GM12872 (cell line): Measurements from ENCODE around the gene ATF6.

ENCODE experiments used
- CTCF ChIP-seq: IDR thresholded peaks from 3 replicates; pipeline ENCODE4 v1.5.1; 2011; ENCODE audit warnings: low read depth, mild to moderate bottlenecking, low read length, moderate library complexity; ENCODE audit not compliant: insufficient read depth

ATF6 gene, protein sequence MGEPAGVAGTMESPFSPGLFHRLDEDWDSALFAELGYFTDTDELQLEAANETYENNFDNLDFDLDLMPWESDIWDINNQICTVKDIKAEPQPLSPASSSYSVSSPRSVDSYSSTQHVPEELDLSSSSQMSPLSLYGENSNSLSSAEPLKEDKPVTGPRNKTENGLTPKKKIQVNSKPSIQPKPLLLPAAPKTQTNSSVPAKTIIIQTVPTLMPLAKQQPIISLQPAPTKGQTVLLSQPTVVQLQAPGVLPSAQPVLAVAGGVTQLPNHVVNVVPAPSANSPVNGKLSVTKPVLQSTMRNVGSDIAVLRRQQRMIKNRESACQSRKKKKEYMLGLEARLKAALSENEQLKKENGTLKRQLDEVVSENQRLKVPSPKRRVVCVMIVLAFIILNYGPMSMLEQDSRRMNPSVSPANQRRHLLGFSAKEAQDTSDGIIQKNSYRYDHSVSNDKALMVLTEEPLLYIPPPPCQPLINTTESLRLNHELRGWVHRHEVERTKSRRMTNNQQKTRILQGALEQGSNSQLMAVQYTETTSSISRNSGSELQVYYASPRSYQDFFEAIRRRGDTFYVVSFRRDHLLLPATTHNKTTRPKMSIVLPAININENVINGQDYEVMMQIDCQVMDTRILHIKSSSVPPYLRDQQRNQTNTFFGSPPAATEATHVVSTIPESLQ

DNA sequence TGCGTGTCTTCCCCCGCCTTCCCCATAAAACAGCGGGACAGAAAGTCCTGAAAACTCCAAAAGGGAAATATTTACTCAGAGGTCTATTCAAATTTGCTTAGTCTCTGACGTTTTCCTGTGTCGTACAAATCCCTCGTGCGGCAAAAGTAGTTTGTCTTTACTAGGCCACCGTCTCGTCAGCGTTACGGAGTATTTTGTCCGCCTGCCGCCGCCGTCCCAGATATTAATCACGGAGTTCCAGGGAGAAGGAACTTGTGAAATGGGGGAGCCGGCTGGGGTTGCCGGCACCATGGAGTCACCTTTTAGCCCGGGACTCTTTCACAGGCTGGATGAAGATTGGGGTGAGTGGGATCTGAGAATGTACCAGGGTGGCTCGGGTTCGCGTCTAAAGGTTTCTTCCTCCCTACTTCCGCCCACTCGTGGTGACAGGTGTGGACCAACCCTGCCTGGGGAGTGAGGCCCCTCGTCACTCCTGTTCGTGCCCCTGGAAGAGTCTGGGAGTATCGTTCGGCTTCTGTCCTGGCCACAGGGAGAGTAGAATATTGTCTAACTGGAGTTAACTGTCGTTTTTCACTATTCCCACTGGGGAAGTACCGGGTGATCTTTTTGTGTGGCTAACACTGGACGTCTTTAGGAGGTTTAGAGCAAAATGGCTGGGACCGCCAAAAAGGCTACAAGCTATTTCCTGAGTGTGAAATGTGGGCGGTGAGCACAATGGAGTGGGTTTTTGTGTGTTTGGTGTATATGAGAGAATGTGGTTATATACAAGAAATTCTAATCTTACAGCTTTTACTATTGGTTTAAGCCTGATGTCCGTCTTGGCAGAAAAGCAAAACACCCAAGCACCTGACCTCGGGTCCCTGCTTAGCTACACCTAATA lies at the start of gene ATF6:
Gene ATF6 (plus strand): TSS at position 219 of the 880 bp plus-strand sequence. CDS start 41 bp downstream, at position 260.
- no peak for TF ChIP-seq CTCF

DNA sequence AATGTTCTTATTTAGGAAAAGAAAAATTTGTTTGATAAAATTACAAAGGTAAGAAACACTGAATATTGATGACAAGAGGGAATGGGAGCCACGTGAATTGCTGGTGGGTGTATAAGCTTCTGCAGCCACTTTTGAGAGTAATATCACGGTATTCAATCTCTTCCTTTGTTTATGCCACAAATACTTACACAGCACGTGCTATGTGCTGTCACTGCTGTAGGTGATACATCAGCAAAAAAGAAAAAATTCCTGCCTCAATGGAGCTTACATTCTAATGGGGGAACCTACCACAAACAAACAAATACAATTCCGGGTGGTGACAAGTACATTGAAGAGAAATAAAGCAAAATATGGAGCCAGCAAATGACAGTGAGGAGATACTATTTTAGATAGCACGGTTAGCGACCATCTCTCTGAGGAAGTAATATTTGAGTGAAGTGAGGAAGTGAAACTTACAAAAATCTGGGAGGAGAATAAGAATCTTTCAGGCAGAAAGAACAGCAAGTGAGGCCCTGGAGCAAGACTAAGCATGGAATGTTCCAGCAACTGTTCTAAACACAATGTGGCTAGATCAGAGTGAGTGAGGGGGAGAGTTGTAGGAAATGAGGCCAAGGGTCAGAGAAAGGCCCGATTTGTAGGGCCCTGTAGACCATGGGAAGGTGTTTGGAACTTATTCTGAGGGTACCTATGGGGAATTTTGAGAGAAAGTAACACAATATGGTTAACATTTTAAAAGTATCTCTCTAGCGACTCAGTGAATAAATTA lies 47.4 kb upstream of the ATF6 start:
- TF ChIP-seq CTCF, result no peak

DNA sequence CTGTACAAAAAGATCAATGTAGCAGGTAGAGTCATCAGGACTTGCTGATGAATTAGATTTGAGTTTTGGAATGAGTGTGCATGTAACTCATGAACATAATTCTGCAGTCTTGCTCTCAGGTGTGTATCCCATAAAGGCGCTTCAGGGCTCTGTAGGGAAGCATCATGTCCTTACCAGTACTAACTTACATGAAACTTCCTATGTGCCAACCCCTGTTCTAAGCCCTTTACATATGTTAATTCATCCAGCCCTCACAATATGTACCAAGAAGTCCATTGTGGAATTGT lies 46.9 kb upstream of the ATF6 start:
- no peak for TF ChIP-seq CTCF

DNA sequence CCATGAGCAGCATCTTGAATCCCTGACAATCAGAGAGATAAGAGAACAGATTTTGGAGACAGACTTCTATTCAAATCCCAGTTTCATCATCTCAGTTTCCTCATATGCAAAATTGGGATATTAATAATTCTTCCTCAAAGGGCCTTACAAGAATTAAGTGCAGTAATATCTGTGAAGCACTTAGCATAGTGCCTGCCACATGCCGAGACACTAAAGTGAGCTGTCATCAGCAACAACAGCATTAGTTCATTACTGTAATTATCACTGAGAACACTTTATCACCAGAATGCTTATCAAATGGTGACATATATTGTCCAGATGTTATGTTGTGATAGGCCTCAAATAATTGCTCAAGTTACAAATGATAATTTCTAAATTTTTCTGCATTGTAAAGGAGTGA lies 45.7 kb upstream of the ATF6 start:
- no peak for TF ChIP-seq CTCF

DNA sequence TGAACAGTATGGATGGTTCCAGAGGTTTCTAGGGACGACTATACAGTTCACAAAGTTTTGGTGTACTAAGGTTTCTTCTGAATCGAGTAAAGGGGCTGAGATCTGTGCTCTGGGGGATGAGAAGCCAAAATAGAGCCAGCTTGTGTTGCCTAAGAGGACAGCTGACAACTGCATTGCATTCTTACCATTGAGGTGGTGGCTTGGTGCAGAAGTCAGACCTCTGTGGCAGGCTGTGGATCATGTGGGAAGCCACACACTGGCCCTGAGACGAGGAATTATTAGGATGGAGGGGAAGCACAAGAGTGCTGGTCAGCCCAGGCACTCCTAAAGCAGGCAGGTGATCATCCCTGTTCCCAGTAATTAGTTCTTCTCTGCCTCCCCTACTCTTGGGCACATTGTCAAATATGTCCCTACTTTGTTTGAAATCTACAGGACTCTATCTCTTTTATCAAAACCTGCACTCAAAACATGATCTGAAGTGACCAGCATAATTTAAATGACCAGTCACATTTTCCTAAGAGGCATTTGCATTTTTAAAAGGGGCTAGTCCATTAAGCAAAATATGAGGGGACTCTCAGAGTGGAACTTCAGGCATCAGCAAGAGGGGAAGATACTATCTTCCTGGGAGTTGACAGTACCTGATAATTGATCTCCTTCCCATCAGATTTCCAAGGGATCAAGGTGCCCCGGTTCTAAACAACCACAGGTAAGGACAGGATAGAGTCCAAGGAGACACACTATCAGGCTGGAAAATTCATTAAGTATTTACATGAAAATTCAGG lies 45.0 kb upstream of the ATF6 start, which contains the start of gene FCRLB:
Gene FCRLB (plus strand): TSS at position 589 of the 782 bp plus-strand sequence. CDS start 1,129 bp downstream, outside the sequence.
- TF ChIP-seq CTCF, result no peak

- no peak for TF ChIP-seq CTCF
Measured at GRCh38 chr1:161721738-161722343, 44.3 kb upstream of the ATF6 start.
